Transverse colon (tissue), 4 donors: ENCODE data around the gene CCDC137. TPM values are rescaled to one million over a fixed set of nuclear protein-coding genes. Genes with fewer than 3 reads are reported as not detected.

ENCODE experiments used
- DNase-seq: peaks from one replicate; pipeline ENCODE4 v3.0.0-alpha.2; 2019
- H3K27ac ChIP-seq, 4 donors: fragments of 200-600 bp; sonication (generic); 2 replicates each; pipeline ENCODE4 v1.5.1; 2016 to 2018; ENCODE audit warnings: inconsistent platforms in 4 of 4
- H3K27me3 ChIP-seq: fragments of 200-600 bp; sonication (generic); 2 replicates; pipeline ENCODE4 v1.5.1; 2017; ENCODE audit warnings: inconsistent platforms
- H3K36me3 ChIP-seq, 4 donors: fragments of 200-600 bp; sonication (generic); 2 replicates each; pipeline ENCODE4 v1.5.1; 2017 to 2019; ENCODE audit warnings: inconsistent platforms in 4 of 4
- H3K4me1 ChIP-seq, 4 donors: fragments of 200-600 bp; sonication (generic); 2 replicates each; pipeline ENCODE4 v1.5.1; 2017 to 2020; ENCODE audit warnings: inconsistent platforms in 4 of 4
- H3K4me3 ChIP-seq, 4 donors: fragments of 200-600 bp; sonication (generic); 1 replicate in 1 of 4; 2 replicates in 3 of 4; pipeline versions ENCODE4 v1.5.1 to v1.6.1; 2017 to 2019; ENCODE audit warnings: inconsistent platforms in 4 of 4
- H3K9me3 ChIP-seq, 2 donors: fragments of 200-600 bp; sonication (generic); 2 replicates each; pipeline ENCODE4 v1.5.1; 2017 to 2019; ENCODE audit warnings: inconsistent platforms in 2 of 2
- EP300 ChIP-seq: sonication (generic); formaldehyde crosslinking; IDR thresholded peaks from one replicate; pipeline ENCODE4 v1.6.1; 2017; ENCODE audit warnings: antibody characterized with exemption, low read depth
- POLR2A ChIP-seq: fragments of 450-650 bp; IDR thresholded peaks from one replicate; pipeline ENCODE4 v1.6.1; 2016; ENCODE audit warnings: antibody characterized with exemption, mild to moderate bottlenecking, moderate library complexity
- POLR2AphosphoS5 ChIP-seq, 3 donors: sonication (generic); formaldehyde crosslinking; IDR thresholded peaks; one replicate each; pipeline ENCODE4 v1.6.1; 2016; ENCODE audit warnings: antibody characterized with exemption in 3 of 3
- WGBS, 2 donors: methylation state at CpG; one replicate each; pipeline ENCODE4 v1.1.5; 2018; ENCODE audit warnings: low coverage in 1 of 2; 5-methylcytosine and 5-hydroxymethylcytosine counted together
- in situ Hi-C, 4 donors: fragments of 200-750 bp; cut with MboI; loops; one replicate each; pipeline versions ENCODE4 v1.15.0 to v1.15.1; 2017; ENCODE audit warnings: low sequenced_read_pairs in 3 of 4, low pct_ligation_motif_present in 1 of 4, low pct_unique_long_range_greater_than_20kb in 1 of 4
- intact Hi-C: fragments of 100-400 bp; cut with DNase I; formaldehyde crosslinking; loops from one replicate; pipeline ENCODE4 v1.15.1; 2023; ENCODE audit warnings: low total_unique reads
- total RNA-seq, 4 donors: library from RNA; depleted of rRNA; stranded (reverse); fragments of >200 nt; gene quantifications; one replicate each; pipeline ENCODE4 v1.1.0, GENCODE V29; 2016
- TF ChIP-seq, protein P1 (sequence below), 5 experiments: fragments of 200-600 bp in 3 of 5; fragments of 450-650 bp in 2 of 5; sonication (generic) in 3 of 5; IDR thresholded peaks; 1 replicate in 2 of 5; 2 replicates in 3 of 5; pipeline ENCODE4 v1.5.1; 2016 to 2017; ENCODE audit warnings: antibody characterized with exemption in 5 of 5, inconsistent platforms in 3 of 5, mild to moderate bottlenecking in 2 of 5, moderate library complexity in 1 of 5

Gene CCDC137
- total RNA-seq, 4 donors from 2014 or later, result 7.6 to 21.3 (median 13.5) TPM

DNA sequence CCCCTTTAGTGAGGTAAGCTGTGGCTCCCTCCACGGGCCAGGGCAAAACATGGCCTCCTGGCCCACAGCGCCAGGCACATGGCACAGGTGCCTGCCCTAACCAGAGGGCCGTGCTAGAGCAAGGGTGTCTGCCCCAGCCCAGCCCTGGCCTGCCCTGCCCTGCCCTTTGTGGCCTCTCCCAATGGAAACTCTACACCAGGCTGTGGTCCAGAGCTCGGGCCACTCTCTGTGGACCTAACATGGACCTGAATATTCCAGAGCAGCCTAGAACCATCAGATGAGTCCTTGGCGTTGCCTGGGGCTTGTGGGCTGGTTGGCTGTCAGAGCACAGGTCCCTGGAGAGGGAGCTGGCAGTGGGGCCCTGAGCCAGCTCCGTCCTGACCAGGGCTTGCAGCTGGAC is 28.7 kb downstream of the CCDC137 start:
- WGBS, 2 donors, result 93% methylated on average over 6 of the region's 6 CpGs; no CpG with 5 or more reads in 1 of the 2 donors
- no peak for DNase-seq
- no peaks in the 10 kb centered on the region for H3K27me3 ChIP-seq
- in situ Hi-C loops (no loop called here), intact Hi-C loops (no loop called here)
- H3K36me3 ChIP-seq, result peaks cover 0 to 73% (median 28%) of the 10 kb centered on the region in 4 donors
- no peaks in the 10 kb centered on the region for H3K4me1 ChIP-seq
- H3K9me3 ChIP-seq, result no peaks in the 10 kb centered on the region
- no peak overlapping the region for H3K27ac ChIP-seq
- TF ChIP-seq, protein P1, sequence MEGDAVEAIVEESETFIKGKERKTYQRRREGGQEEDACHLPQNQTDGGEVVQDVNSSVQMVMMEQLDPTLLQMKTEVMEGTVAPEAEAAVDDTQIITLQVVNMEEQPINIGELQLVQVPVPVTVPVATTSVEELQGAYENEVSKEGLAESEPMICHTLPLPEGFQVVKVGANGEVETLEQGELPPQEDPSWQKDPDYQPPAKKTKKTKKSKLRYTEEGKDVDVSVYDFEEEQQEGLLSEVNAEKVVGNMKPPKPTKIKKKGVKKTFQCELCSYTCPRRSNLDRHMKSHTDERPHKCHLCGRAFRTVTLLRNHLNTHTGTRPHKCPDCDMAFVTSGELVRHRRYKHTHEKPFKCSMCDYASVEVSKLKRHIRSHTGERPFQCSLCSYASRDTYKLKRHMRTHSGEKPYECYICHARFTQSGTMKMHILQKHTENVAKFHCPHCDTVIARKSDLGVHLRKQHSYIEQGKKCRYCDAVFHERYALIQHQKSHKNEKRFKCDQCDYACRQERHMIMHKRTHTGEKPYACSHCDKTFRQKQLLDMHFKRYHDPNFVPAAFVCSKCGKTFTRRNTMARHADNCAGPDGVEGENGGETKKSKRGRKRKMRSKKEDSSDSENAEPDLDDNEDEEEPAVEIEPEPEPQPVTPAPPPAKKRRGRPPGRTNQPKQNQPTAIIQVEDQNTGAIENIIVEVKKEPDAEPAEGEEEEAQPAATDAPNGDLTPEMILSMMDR (IDR thresholded peaks at IDR 0.05), result no peak
- TF ChIP-seq EP300 (no peak), POLR2A (no peak)
- no peak overlapping the region for H3K4me3 ChIP-seq

DNA sequence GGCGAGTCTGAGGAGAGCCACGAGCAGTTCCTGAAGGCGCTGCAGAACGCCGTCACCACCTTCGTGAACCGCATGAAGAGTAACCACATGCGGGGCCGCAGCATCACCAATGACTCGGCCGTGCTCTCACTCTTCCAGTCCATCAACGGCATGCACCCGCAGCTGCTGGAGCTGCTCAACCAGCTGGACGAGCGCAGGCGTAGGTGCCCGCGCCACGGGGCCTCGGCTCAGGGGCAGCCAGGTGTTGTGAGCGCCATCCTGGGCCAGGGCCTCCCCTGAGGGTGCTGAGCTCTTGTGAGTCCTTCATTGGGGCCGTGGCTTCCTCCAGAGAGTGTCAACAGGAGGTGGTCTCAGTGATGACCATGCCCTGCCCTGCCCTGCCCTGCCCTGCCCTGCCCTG is 29.3 kb downstream of the CCDC137 start:
- Histone ChIP-seq H3K27ac (no peak overlapping the region), H3K4me3 (no peak overlapping the region), H3K9me3 (no peaks in the 10 kb centered on the region), H3K4me1 (peaks cover 0 to 4% (median 0%) of the 10 kb centered on the region in 4 donors), H3K27me3 (no peaks in the 10 kb centered on the region), H3K36me3 (peaks cover 0 to 73% (median 28%) of the 10 kb centered on the region in 4 donors)
- 88% methylated on average over 18 of the region's 22 CpGs; no CpG with 5 or more reads in 1 of the 2 donors for WGBS, 2 donors
- intact Hi-C loops, result no loop called here
- no peak for DNase-seq
- in situ Hi-C loops, result no loop called here
- TF ChIP-seq POLR2AphosphoS5 (IDR thresholded peaks at IDR 0.05), result peak in 1 of 3 donors; percentile 4
- TF ChIP-seq EP300, result no peak
- TF ChIP-seq POLR2A, result no peak
- TF ChIP-seq, protein P1 (IDR thresholded peaks at IDR 0.05), result no peak

DNA sequence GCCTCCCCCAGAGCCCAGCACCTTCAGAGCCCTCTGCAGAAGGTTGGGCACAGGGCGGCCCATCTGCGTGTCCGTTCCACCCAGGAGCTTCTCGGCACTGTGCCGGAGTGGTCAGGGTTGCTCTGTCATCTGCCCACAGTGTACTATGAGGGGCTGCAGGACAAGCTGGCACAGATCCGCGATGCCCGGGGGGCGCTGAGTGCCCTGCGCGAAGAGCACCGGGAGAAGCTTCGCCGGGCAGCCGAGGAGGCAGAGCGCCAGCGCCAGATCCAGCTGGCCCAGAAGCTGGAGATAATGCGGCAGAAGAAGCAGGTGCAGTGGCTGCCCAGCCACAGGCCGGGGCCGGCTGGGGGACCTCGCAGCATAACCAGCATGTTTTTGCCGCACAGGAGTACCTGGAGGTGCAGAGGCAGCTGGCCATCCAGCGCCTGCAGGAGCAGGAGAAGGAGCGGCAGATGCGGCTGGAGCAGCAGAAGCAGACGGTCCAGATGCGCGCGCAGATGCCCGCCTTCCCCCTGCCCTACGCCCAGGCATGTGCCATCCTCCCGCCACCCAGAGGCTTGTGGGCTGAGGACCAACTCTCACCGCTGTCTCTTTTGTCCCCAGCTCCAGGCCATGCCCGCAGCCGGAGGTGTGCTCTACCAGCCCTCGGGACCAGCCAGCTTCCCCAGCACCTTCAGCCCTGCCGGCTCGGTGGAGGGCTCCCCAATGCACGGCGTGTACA is 29.8 kb downstream of the CCDC137 start:
- H3K27me3 ChIP-seq, result no peaks in the 10 kb centered on the region
- in situ Hi-C loops (no loop called here), intact Hi-C loops (no loop called here)
- no peak overlapping the region for H3K27ac ChIP-seq
- TF ChIP-seq POLR2AphosphoS5 (IDR thresholded peaks at IDR 0.05) (no peak), EP300 (no peak), POLR2A (no peak)
- TF ChIP-seq, protein P1 (IDR thresholded peaks at IDR 0.05), result no peak
- 95 to 100% methylated on average over 3 to 34 of the region's 40 CpGs for WGBS, 2 donors
- H3K4me3 ChIP-seq, result no peak overlapping the region
- H3K9me3 ChIP-seq, result no peaks in the 10 kb centered on the region
- H3K36me3 ChIP-seq, result peaks cover 0 to 69% (median 28%) of the 10 kb centered on the region in 4 donors
- DNase-seq, result no peak
- H3K4me1 ChIP-seq, result peaks cover 3 to 10% (median 4%) of the 10 kb centered on the region in 4 donors

DNA sequence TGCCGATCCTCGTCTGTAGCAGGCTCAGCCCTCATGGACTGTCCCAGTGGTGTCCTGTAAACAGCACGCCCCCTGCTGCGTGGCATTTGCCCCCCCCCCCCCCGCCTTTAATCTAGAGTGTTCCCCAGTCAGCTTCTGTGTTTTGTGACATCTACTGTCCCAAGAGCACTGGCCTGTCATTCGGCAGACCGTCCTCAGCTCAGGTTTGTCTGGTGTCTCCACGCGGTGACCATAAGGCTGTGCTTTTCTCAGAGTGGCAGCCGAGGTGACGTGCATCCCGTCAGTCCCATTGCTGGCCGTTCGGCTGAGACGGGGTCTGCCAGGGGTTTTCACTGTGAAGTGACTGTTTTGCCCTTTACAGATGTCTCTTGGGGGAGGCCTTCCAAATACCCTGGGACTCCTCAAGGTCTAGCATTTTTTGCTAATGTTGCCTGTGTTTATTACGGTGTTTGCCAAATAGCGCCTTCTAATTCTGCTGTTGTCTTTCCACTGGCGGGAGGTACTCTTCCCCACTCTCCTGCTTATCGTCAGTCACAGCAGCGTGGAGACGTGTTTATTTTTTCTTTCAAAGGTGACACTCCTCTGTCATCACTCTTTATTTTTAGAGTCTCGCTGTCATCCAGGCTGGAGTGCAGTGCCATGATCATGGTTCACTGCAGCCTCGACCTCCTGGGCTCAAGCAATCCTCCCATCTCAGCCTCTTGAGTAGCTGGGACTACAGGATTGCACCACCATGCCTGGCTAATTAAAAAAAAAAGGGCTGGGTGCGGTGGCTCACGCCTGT is 30.9 kb downstream of the CCDC137 start:
- 76 to 84% methylated on average over 7 to 24 of the region's 25 CpGs for WGBS, 2 donors
- TF ChIP-seq, protein P1 (IDR thresholded peaks at IDR 0.05), result no peak
- TF ChIP-seq EP300, result no peak
- TF ChIP-seq POLR2A, result no peak
- no peak for TF ChIP-seq POLR2AphosphoS5 (IDR thresholded peaks at IDR 0.05)
- peaks cover 13 to 21% (median 15%) of the 10 kb centered on the region in 4 donors for H3K4me1 ChIP-seq
- H3K27me3 ChIP-seq, result no peaks in the 10 kb centered on the region
- DNase-seq, result no peak
- H3K27ac ChIP-seq, result no peak overlapping the region
- intact Hi-C loops (no loop called here), in situ Hi-C loops (no loop called here)
- H3K4me3 ChIP-seq, result no peak overlapping the region
- peaks cover 0 to 60% (median 23%) of the 10 kb centered on the region in 4 donors for H3K36me3 ChIP-seq
- no peaks in the 10 kb centered on the region for H3K9me3 ChIP-seq
